Measurements from ENCODE around the gene NDUFAF8. TPM values are rescaled to one million over a fixed set of nuclear protein-coding genes. Genes with fewer than 3 reads are reported as not detected.

NDUFAF8 gene
- total RNA-seq, 1 experiment from 2014 or later: 60.1 TPM

DNA sequence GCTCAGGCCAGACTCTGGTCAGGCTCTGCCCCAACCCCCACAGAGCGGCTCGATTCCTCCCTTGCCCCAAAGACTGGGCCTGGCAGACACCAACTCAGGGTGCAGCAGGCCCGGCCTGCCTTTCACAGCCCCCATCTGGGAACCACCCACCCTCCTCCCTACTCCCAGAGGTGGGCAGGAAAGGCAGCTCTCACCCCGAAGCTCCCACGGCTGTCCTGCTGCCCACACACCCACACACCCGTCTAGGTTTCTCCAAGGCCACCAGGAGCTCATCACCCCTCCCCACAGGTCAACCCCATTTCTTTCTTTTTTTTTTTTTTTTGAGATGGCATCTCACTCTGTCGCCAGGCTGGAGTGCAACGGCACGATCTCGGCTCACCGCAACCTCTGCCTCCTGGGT is 20.1 kb upstream of the NDUFAF8 start:
- H3K23ac ChIP-seq (ENCODE audit: insufficient read length, low read depth, low read length): no peak overlapping the region
- no peak overlapping the region for H4K91ac ChIP-seq (ENCODE audit: insufficient read length, low read depth, low read length)
- no peak overlapping the region for H4K5ac ChIP-seq (ENCODE audit: insufficient read length, low read depth, low read length)
- no peak overlapping the region for H2BK120ac ChIP-seq (ENCODE audit: low read depth, low read length, poor library complexity, severe bottlenecking)
- H2BK15ac ChIP-seq (ENCODE audit: low read depth, low read length): no peak overlapping the region
- no peaks in the 10 kb centered on the region for H3K9me3 Mint-ChIP-seq
- no peaks in the 10 kb centered on the region for H3K27me3 ChIP-seq (ENCODE audit: insufficient read depth, low read length)
- H3K79me1 ChIP-seq (ENCODE audit: insufficient read depth, low read depth, low read length, poor library complexity, severe bottlenecking): peaks cover 6% of the 10 kb centered on the region
- H3K4me3 Mint-ChIP-seq: no peak overlapping the region
- no peak overlapping the region for H2BK5ac ChIP-seq (ENCODE audit: insufficient read length, low read length)
- H3K56ac ChIP-seq (ENCODE audit: insufficient read length, low read depth, low read length): no peak overlapping the region
- no CpG with 5 or more reads among the region's 11 CpGs for WGBS (ENCODE audit: extremely low coverage, insufficient read length, low lambda C conversion rate)
- peaks cover 7% of the 10 kb centered on the region for H3K27me3 Mint-ChIP-seq (ENCODE audit: low read depth)
- no peak for DNase-seq
- no peak overlapping the region for H3K18ac ChIP-seq (ENCODE audit: insufficient read length, low read depth, low read length)
- no peak overlapping the region for H2AK5ac ChIP-seq (ENCODE audit: insufficient read length, low read length)
- no peak overlapping the region for H3K9ac ChIP-seq (ENCODE audit: extremely low read depth, insufficient read length, low read length)
- H2BK12ac ChIP-seq (ENCODE audit: insufficient read length, low read depth, low read length): no peak overlapping the region
- no peak overlapping the region for H3K27ac ChIP-seq (ENCODE audit: insufficient read length, low read depth, low read length)
- H3K4ac ChIP-seq (ENCODE audit: low read depth, low read length): no peak overlapping the region
- H3T11ph ChIP-seq (ENCODE audit: low read length): no peak overlapping the region
- H3K4me2 ChIP-seq (ENCODE audit: insufficient read depth, insufficient read length, low read length): no peak overlapping the region
- H3K4me1 ChIP-seq (ENCODE audit: insufficient read depth, low read length): no peaks in the 10 kb centered on the region; the same call in 1 of the 2 replicates
- peaks cover 4 to 22% (median 18%) of the 10 kb centered on the region in 3 experiments for H3K36me3 Mint-ChIP-seq (ENCODE audit: insufficient read depth in 1 of 3, low read depth in 3 of 3)
- H4K8ac ChIP-seq (replicated peaks; ENCODE audit: insufficient read length, low read depth, low read length): no peak overlapping the region
- peaks cover 15% of the 10 kb centered on the region in 2 experiments for H3K4me1 Mint-ChIP-seq
- H3K79me2 ChIP-seq (ENCODE audit: insufficient read depth, low read length): no peaks in the 10 kb centered on the region
- H4K20me1 ChIP-seq (ENCODE audit: control insufficient read depth, insufficient read depth, insufficient read length): no peaks in the 10 kb centered on the region
- H3K9me3 ChIP-seq (ENCODE audit: control insufficient read depth, low read depth, low read length): no peaks in the 10 kb centered on the region
- TF ChIP-seq CTCF (conservative IDR thresholded peaks at IDR 0.05): no peak
- H3K23me2 ChIP-seq (ENCODE audit: insufficient read length, low read depth, low read length, poor library complexity, severe bottlenecking): peaks cover 14% of the 10 kb centered on the region
- H2BK20ac ChIP-seq (ENCODE audit: low read depth, low read length, poor library complexity, severe bottlenecking): no peak overlapping the region
- no peak overlapping the region for H3K14ac ChIP-seq (ENCODE audit: insufficient read depth, low read length)
- no peak overlapping the region for H2AFZ ChIP-seq (ENCODE audit: low read length)
- H3K27ac Mint-ChIP-seq: peak overlapping the region in 1 of 3 experiments; percentile 67; a peak in 1 of 7 replicates
